Ureter (tissue), 1 donor: ENCODE data around the gene ARHGAP10. TPM values are rescaled to one million over a fixed set of nuclear protein-coding genes. Genes with fewer than 3 reads are reported as not detected.

ENCODE experiments used
- DNase-seq: peaks from one replicate; pipeline ENCODE4 v3.0.0-alpha.2; 2020; ENCODE audit warnings: low spot score
- total RNA-seq: library from RNA; stranded (reverse); gene quantifications from one replicate; pipeline ENCODE4 v1.2.4, GENCODE V29; 2023
- donor health status: DM: yes; HTN: yes; CAD: no.

Gene ARHGAP10, protein sequence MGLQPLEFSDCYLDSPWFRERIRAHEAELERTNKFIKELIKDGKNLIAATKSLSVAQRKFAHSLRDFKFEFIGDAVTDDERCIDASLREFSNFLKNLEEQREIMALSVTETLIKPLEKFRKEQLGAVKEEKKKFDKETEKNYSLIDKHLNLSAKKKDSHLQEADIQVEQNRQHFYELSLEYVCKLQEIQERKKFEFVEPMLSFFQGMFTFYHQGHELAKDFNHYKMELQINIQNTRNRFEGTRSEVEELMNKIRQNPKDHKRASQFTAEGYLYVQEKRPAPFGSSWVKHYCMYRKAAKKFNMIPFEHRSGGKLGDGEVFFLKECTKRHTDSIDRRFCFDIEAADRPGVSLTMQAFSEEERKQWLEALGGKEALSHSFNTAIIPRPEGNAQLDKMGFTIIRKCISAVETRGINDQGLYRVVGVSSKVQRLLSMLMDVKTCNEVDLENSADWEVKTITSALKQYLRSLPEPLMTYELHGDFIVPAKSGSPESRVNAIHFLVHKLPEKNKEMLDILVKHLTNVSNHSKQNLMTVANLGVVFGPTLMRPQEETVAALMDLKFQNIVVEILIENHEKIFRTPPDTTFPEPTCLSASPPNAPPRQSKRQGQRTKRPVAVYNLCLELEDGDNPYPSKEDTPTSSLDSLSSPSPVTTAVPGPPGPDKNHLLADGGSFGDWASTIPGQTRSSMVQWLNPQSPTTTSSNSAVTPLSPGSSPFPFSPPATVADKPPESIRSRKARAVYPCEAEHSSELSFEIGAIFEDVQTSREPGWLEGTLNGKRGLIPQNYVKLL
- 78.0 TPM for total RNA-seq

GRCh38 chr4:147731580-147732517 lies at the start of gene ARHGAP10:
Gene ARHGAP10 (plus strand): TSS chr4:147732088. CDS start chr4:147732302, 214 bp downstream.
- peak; percentile 80 for DNase-seq

GRCh38 chr4:147682755-147683154 lies 49.1 kb upstream of the ARHGAP10 start:
- DNase-seq, result no peak

DNA sequence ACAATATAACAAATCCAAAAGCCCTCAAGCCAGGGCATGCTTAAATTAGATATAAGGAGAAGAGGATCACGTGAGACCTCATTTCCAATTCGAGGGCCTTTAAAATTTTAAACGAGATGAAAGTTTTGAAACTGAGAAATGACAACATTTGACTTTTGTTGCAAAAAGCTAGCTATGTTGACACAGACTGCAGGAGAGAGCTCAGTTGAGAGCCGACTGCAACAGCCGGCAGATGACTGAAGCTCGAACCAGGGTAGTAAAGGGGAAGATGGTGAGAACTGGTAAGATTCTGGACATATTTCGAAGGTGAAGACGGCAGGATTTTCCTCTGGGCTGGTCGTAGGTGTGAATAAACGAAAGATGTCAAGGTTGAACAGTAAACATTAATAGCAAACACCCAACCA lies 48.7 kb upstream of the ARHGAP10 start:
- no peak for DNase-seq

GRCh38 chr4:147683717-147684700 lies 47.9 kb upstream of the ARHGAP10 start, which contains the start of gene PRMT9:
Gene PRMT9 (minus strand): TSS chr4:147684163. CDS start chr4:147683987, 176 bp downstream.
- peak; percentile 93 for DNase-seq

DNA sequence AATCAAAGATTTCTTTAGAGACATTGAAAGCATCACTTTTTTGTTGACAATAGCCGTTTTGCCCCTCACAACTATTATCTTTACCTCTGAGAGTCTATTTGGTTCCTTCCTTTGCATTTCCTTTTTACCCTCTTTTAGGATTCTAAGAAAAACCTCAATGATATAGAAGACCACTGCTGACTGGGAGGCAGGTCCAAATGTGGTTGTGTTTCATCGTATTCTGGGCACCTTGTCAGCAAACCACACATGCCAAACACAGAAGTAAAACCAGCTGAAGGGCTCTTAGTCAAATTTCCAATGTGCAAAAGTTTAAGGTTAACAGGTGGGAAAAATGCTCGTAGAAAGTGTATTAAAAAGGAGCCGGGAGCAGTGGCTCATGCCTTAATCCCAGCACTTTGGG lies 42.8 kb upstream of the ARHGAP10 start:
- no peak for DNase-seq

DNA sequence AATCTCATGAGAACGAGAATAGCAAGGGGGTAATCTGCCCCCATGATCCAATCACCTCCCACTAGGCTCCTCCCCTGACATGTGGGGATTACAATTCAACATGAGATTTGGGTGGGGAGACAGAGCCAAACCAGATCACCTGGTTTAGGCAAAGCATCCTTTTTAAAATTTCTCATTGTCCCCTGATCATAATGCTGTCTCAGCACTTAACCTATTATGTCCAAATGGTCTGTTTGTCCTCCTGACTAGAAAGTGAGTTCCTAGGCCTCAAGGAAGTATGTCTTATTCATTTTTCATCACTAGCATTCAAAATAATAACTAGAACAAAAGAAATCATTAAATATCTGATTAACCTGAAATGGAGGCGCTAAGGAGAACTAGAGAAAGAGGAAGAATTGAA lies 40.1 kb upstream of the ARHGAP10 start:
- no peak for DNase-seq

GRCh38 chr4:147693218-147693617 lies 38.7 kb upstream of the ARHGAP10 start:
- no peak for DNase-seq

GRCh38 chr4:147696866-147697265 lies 35.0 kb upstream of the ARHGAP10 start:
- DNase-seq, result no peak

- no peak for DNase-seq
Measured at GRCh38 chr4:147704846-147705245, 27.0 kb upstream of the ARHGAP10 start.

GRCh38 chr4:147707892-147708672 lies 23.8 kb upstream of the ARHGAP10 start:
- no peak for DNase-seq

DNA sequence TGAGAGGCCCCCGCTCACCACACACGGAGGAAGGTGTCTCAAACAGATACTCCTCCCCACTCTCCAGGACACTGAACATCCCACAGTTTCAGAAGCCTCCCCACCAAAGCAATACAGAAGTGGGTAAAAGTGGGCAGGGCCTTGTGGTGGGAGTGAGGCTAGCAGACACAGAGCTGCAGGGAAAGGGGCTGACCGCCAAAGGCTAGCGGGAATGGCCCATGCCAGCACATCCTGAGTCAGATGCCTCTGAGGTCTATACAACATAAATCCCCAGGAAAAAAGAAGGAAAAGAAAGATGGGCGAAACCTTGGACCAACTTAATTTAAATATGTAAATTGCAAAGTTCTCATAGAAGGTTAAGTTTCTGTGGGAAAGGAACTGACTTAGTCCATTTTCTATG lies 21.9 kb upstream of the ARHGAP10 start:
- DNase-seq, result no peak

- DNase-seq, result no peak
Measured at GRCh38 chr4:147714575-147715401, 17.1 kb upstream of the ARHGAP10 start.

GRCh38 chr4:147717878-147718277 lies 14.0 kb upstream of the ARHGAP10 start:
- no peak for DNase-seq

GRCh38 chr4:147723326-147723725 lies 8.6 kb upstream of the ARHGAP10 start:
- DNase-seq, result no peak

DNA sequence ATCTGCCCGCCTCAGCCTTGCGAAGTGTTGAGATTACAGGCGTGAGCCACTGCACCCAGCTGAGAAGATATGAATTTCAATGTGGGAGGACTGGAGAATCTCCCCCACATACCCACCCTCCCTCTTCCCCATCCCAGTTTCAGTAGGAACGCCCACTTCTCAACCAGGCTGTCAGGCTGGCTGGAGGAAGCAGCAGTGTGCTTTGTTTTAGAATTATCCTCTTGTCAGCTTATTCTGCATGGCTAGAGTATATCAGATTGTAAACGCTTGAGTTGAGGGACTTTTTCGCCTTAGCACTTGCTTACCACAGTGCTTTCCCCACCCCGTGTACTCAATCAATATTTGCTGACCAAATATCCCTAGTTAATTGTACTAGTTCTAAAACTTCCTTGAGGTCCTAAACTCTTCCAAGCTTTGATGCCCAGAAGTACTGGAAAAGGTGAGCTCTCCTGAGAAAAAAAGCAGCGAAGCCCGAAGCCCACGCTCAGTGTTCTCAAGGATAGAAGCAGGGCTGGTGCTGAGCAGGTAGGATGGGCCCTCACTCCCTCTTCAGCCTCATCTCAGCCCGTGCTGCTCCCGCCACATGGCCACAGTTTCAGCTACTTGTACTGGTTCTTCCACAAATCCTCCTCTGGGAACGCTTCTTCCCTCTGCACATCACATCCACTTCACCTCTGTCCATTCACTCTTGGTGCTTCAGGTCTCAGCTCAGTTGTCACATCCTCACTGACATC lies 7.3 kb upstream of the ARHGAP10 start:
- no peak for DNase-seq

DNA sequence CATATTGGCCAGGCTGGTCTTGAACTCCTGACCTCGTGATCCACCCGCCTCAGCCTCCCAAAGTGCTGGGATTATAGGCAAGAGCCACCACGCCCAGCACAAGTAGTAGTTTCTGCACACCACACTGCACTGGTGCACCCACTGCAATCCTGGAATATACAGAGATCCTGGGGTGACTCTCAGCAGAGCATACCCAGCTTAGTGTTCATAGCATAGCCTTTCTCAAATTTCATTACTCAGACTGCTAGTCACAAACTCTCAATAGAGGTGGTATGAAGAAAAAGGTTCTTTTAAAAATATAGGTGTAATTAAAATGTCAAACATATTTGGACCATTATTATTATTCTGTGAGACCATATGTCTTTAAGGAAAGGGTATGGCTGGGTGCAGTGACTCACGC lies 6.2 kb upstream of the ARHGAP10 start:
- DNase-seq, result no peak

GRCh38 chr4:147727476-147728028 lies 4.3 kb upstream of the ARHGAP10 start:
- no peak for DNase-seq

DNA sequence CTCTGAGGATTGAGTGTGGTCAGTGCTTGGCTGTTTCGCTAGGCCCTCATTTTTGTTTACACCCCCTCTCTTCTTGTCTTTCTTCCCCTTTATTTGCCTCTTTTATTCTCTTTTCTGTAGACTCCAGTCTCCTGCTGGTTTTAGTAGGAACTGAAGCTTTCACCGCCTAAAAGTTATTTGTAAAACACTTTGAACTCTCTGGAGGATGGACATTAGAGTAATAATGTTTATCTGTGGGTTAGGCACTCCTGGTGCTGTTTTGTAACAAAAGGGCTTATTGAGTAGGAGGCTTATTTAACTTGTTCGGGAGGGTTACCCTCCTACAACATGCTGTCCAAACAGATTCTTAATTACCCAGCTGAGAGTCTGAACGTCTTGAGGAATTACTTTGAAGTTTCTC lies 1.6 kb upstream of the ARHGAP10 start:
- no peak for DNase-seq
